Measurements from ENCODE around the gene PACSIN3.

The PACSIN3 gene

GRCh38 chr11:47152953-47153950 is 33.0 kb downstream of the PACSIN3 start:
- peak; percentile 82 for DNase-seq (ENCODE audit: low spot score)

- no peak for DNase-seq (ENCODE audit: low spot score)
These were observed 33.9 kb downstream of the PACSIN3 start for GRCh38 chr11:47152126-47152952.

GRCh38 chr11:47149782-47150181 is 36.5 kb downstream of the PACSIN3 start:
- DNase-seq (ENCODE audit: low spot score) = no peak

GRCh38 chr11:47148903-47149531 is 37.2 kb downstream of the PACSIN3 start:
- DNase-seq (ENCODE audit: low spot score) = no peak

- no peak for DNase-seq (ENCODE audit: low spot score)
These were observed 38.0 kb downstream of the PACSIN3 start for GRCh38 chr11:47148270-47148669.

GRCh38 chr11:47147681-47148080 is 38.6 kb downstream of the PACSIN3 start:
- DNase-seq (ENCODE audit: low spot score) = no peak

GRCh38 chr11:47147250-47147649 is 39.0 kb downstream of the PACSIN3 start:
- no peak for DNase-seq (ENCODE audit: low spot score)

- DNase-seq (ENCODE audit: low spot score) = no peak
These were observed 41.7 kb downstream of the PACSIN3 start for GRCh38 chr11:47144541-47144940.

GRCh38 chr11:47143322-47143721 is 42.9 kb downstream of the PACSIN3 start:
- no peak for DNase-seq (ENCODE audit: low spot score)

GRCh38 chr11:47139878-47140277 is 46.4 kb downstream of the PACSIN3 start:
- no peak for DNase-seq (ENCODE audit: low spot score)

GRCh38 chr11:47137476-47137875 is 48.8 kb downstream of the PACSIN3 start:
- no peak for DNase-seq (ENCODE audit: low spot score)

- no peak for DNase-seq (ENCODE audit: low spot score)
These were observed 49.3 kb downstream of the PACSIN3 start for GRCh38 chr11:47136921-47137320.

GRCh38 chr11:47136327-47136726 is 49.9 kb downstream of the PACSIN3 start:
- DNase-seq (ENCODE audit: low spot score) = no peak

- no peak for DNase-seq (ENCODE audit: low spot score)
These were observed 53.3 kb downstream of the PACSIN3 start for GRCh38 chr11:47132981-47133380.

GRCh38 chr11:47132490-47132889 is 53.7 kb downstream of the PACSIN3 start:
- no peak for DNase-seq (ENCODE audit: low spot score)

GRCh38 chr11:47131136-47131535 is 55.1 kb downstream of the PACSIN3 start:
- no peak for DNase-seq (ENCODE audit: low spot score)

- no peak for DNase-seq (ENCODE audit: low spot score)
These were observed 55.7 kb downstream of the PACSIN3 start for GRCh38 chr11:47130543-47130942.

All from RKO (cell line).